Body of pancreas (tissue), 4 donors: ENCODE data around the gene FAXC.
"Not testable (repeated sequence)": the region's sequence is repeated elsewhere in the genome, so short reads cannot be mapped to it uniquely, and the experiment has no call there.

ENCODE experiments used
- CTCF ChIP-seq, 7 experiments: fragments of 450-650 bp in 4 of 7; fragments of 200-600 bp in 3 of 7; sonication (generic) in 3 of 7; IDR thresholded peaks; one replicate each; pipeline ENCODE4 v1.5.1; 2016 to 2019; ENCODE audit warnings: antibody characterized with exemption in 7 of 7
- POLR2A ChIP-seq, 3 donors: fragments of 450-650 bp; IDR thresholded peaks; one replicate each; pipeline ENCODE4 v1.6.1; 2016; ENCODE audit warnings: antibody characterized with exemption in 3 of 3, mild to moderate bottlenecking in 2 of 3

- TF ChIP-seq CTCF, POLR2A (IDR thresholded peaks at IDR 0.05): not testable (repeated sequence)
Measured at GRCh38 chr6:99265447-99265846, 84.0 kb downstream of the FAXC start.
